Activated CD8-positive, alpha-beta T cell treated with anti-CD3 and anti-CD28 coated beads for 36 hours (primary cell): ENCODE measurements around the gene ELF4. TPM values are rescaled to one million over a fixed set of nuclear protein-coding genes. Genes with fewer than 3 reads are reported as not detected.

Source experiments
- ATAC-seq: fragments of 200-7000 bp; cut with Tn5 transposase; one replicate; pipeline ENCODE4 v1.10.0; 2021; ENCODE audit warnings: mild to moderate bottlenecking, moderate library complexity
- CTCF ChIA-PET: fragments of 350-600 bp; sonication (Branson Sonifier 250); formaldehyde crosslinking; loops from one replicate; lab custom pipeline; 2021; ENCODE audit warnings: antibody characterized with exemption; lab: Charles Lee
- POLR2A ChIA-PET: fragments of 350-600 bp; sonication (Branson Sonifier 250); formaldehyde crosslinking; loops from one replicate; lab custom pipeline; 2021; ENCODE audit warnings: antibody characterized with exemption; lab: Charles Lee
- DNase-seq: peaks from one replicate; pipeline ENCODE4 v3.0.0-alpha.2; 2020
- H3K27ac Mint-ChIP-seq: one replicate; pipeline ENCODE4 v1.8.0; 2021; ENCODE audit warnings: mild to moderate bottlenecking, mixed read lengths
- H3K27me3 Mint-ChIP-seq: one replicate; pipeline ENCODE4 v1.8.0; 2021; ENCODE audit warnings: mixed read lengths
- H3K36me3 Mint-ChIP-seq: one replicate; pipeline ENCODE4 v1.8.0; 2021; ENCODE audit warnings: low read depth, mixed read lengths
- H3K4me1 Mint-ChIP-seq: one replicate; pipeline ENCODE4 v1.8.0; 2021; ENCODE audit warnings: low read depth, mixed read lengths
- H3K4me3 Mint-ChIP-seq: one replicate; pipeline ENCODE4 v1.8.0; 2021; ENCODE audit warnings: mild to moderate bottlenecking, moderate library complexity, mixed read lengths
- H3K9me3 Mint-ChIP-seq: one replicate; pipeline ENCODE4 v1.8.0; 2021; ENCODE audit warnings: mixed read lengths
- CTCF ChIP-seq: fragments of 200-600 bp; IDR thresholded peaks from one replicate; pipeline ENCODE4 v1.8.0; 2022; ENCODE audit warnings: antibody characterized with exemption, mild to moderate bottlenecking
- intact Hi-C: fragments of 100-400 bp; cut with micrococcal nuclease; formaldehyde crosslinking; loops from one replicate; pipeline ENCODE4 v1.10.0; 2022
- total RNA-seq, 2 experiments: library from RNA; stranded (reverse); gene quantifications; one replicate each; pipeline ENCODE4 v1.2.3, GENCODE V29; 2021

Gene ELF4
- total RNA-seq, 2 experiments from 2014 or later, result 17.5 TPM

DNA sequence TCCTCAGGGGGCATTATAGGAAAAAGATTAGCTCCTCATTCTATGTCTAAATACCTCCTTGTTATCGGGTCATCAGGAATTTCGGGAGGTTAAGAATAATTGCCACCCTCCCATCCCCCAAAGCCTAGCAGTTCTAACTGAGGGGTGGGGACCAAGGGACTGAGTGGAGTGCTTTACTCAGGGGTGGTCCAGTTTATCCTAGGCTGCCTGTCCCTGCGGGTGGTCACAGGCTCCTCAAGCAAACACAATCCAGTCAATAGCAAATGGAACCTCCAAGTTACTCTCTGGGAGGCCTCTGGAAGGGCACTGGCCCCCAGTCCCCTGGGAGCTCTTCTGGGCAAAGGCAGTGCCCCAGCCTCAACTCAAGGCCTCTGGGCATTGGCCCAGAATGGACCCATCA, 6.7 kb downstream of the ELF4 start:
- no peak for TF ChIP-seq CTCF
- H3K36me3 Mint-ChIP-seq, result no peaks in the 10 kb centered on the region
- H3K9me3 Mint-ChIP-seq, result no peaks in the 10 kb centered on the region
- no peak overlapping the region for H3K27ac Mint-ChIP-seq
- DNase-seq (no peak), ATAC-seq (no peak)
- H3K4me1 Mint-ChIP-seq, result peaks cover 64% of the 10 kb centered on the region
- H3K4me3 Mint-ChIP-seq, result no peak overlapping the region
- intact Hi-C loops, result no loop called here
- POLR2A ChIA-PET, result no interaction called here
- CTCF ChIA-PET, result no interaction called here
- no peaks in the 10 kb centered on the region for H3K27me3 Mint-ChIP-seq

- Mint-ChIP-seq H3K36me3 (no peaks in the 10 kb centered on the region), H3K27ac (no peak overlapping the region), H3K9me3 (no peaks in the 10 kb centered on the region), H3K4me1 (peaks cover 65% of the 10 kb centered on the region), H3K27me3 (no peaks in the 10 kb centered on the region), H3K4me3 (no peak overlapping the region)
- ChIA-PET POLR2A (no interaction called here), CTCF (interaction anchor here (1.1 kb wide), 2 partner anchors 18 to 20 kb away, joined by 3 read pairs; no protein-coding TSS in a partner anchor)
- DNase-seq (no peak), ATAC-seq (no peak)
- intact Hi-C loops, result no loop called here
- TF ChIP-seq CTCF, result no peak
These were observed 10.1 kb downstream of the ELF4 start for GRCh38 chrX:130100180-130100579.

GRCh38 chrX:130098210-130098552, 12.1 kb downstream of the ELF4 start:
- Mint-ChIP-seq H3K27me3 (no peaks in the 10 kb centered on the region), H3K27ac (peak overlapping the region; percentile 81), H3K4me3 (no peak overlapping the region), H3K9me3 (no peaks in the 10 kb centered on the region), H3K4me1 (peaks cover 66% of the 10 kb centered on the region), H3K36me3 (no peaks in the 10 kb centered on the region)
- intact Hi-C loops, result no loop called here
- peak; percentile 14 for ATAC-seq
- ChIA-PET POLR2A (interaction anchor here (0.7 to 1.0 kb wide), 4 partner anchors 8 to 241 kb away, joined by 3 read pairs; partner anchors contain the start of gene SLC25A14), CTCF (interaction anchor here (1.5 to 2.1 kb wide), 2 partner anchors 18 to 21 kb away, joined by 3 to 14 read pairs; no protein-coding TSS in a partner anchor)
- no peak for TF ChIP-seq CTCF
- DNase-seq, result no peak

GRCh38 chrX:130097507-130098209, 12.6 kb downstream of the ELF4 start:
- Mint-ChIP-seq H3K4me3 (no peak overlapping the region), H3K9me3 (no peaks in the 10 kb centered on the region), H3K36me3 (no peaks in the 10 kb centered on the region), H3K4me1 (peaks cover 65% of the 10 kb centered on the region), H3K27me3 (no peaks in the 10 kb centered on the region), H3K27ac (peak overlapping the region; percentile 81)
- TF ChIP-seq CTCF, result no peak
- ChIA-PET POLR2A (interaction anchor here (0.8 to 1.0 kb wide), 3 partner anchors 9 to 12 kb away, joined by 3 read pairs; no protein-coding TSS in a partner anchor), CTCF (interaction anchor here (1.5 to 2.1 kb wide), 2 partner anchors 17 to 22 kb away, joined by 3 to 14 read pairs; no protein-coding TSS in a partner anchor)
- intact Hi-C loops, result no loop called here
- DNase-seq (peak; percentile 23), ATAC-seq (peak; percentile 59)
